Keratinocyte (primary cell): ENCODE results near the gene LEFTY1. TPM values are rescaled to one million over a fixed set of nuclear protein-coding genes. Genes with fewer than 3 reads are reported as not detected.

Experiments
- DNase-seq: peaks from one replicate; pipeline ENCODE4 v3.0.0-alpha.2; 2011; ENCODE audit warnings: low read depth, missing footprints, low spot score
- FAIRE-seq: peaks from 2 replicates; lab custom pipeline; 2011; peaks lifted over from hg19 to GRCh38; lab: Jason Lieb, UNC
- H2AFZ ChIP-seq: 2 replicates; pipeline ENCODE4 v1.6.0; 2012; ENCODE audit warnings: low read length, control low read depth, inconsistent platforms; ENCODE audit not compliant: control insufficient read depth
- H3K27ac ChIP-seq: 2 replicates; pipeline ENCODE4 v1.5.1; 2011; ENCODE audit warnings: low read length; ENCODE audit not compliant: control insufficient read depth, insufficient read depth
- H3K27me3 ChIP-seq: 3 replicates; pipeline ENCODE4 v1.6.0; 2011; ENCODE audit warnings: low read length; ENCODE audit not compliant: control insufficient read depth, insufficient read depth; ENCODE audit errors: extremely low read depth
- H3K36me3 ChIP-seq, 2 experiments: 2 replicates in 1 of 2; 3 replicates in 1 of 2; pipeline ENCODE4 v1.5.1; 2011; ENCODE audit warnings: low read length in 2 of 2, mild to moderate bottlenecking in 1 of 2; ENCODE audit not compliant: control insufficient read depth in 2 of 2, insufficient read depth in 2 of 2; ENCODE audit errors: extremely low read depth in 1 of 2
- H3K4me1 ChIP-seq: 3 replicates; pipeline ENCODE4 v1.5.1; 2011; ENCODE audit warnings: low read length; ENCODE audit not compliant: control insufficient read depth, insufficient read depth; ENCODE audit errors: extremely low read depth
- H3K4me2 ChIP-seq: 3 replicates; pipeline ENCODE4 v1.6.0; 2011; ENCODE audit warnings: low read depth, low read length; ENCODE audit not compliant: control insufficient read depth, insufficient read depth; ENCODE audit errors: extremely low read depth
- H3K4me3 ChIP-seq, 3 experiments: fragments of 200-600 bp in 1 of 3; sonication (generic) in 1 of 3; 2 replicates in 2 of 3; 3 replicates in 1 of 3; pipeline ENCODE4 v1.5.1; 2011 to 2016; ENCODE audit warnings: low read length in 3 of 3, mild to moderate bottlenecking in 3 of 3, control low read depth in 2 of 3, inconsistent platforms in 1 of 3, low read depth in 1 of 3, mixed read lengths in 1 of 3, mixed run types in 1 of 3, moderate library complexity in 1 of 3; ENCODE audit not compliant: control insufficient read depth in 2 of 3, insufficient read depth in 2 of 3; ENCODE audit errors: extremely low read depth in 1 of 3
- H3K79me2 ChIP-seq: 2 replicates; pipeline ENCODE4 v1.6.0; 2012; ENCODE audit warnings: low read length; ENCODE audit not compliant: control insufficient read depth, insufficient read depth
- H3K9ac ChIP-seq: 3 replicates; pipeline ENCODE4 v1.6.0; 2011; ENCODE audit warnings: low read length; ENCODE audit not compliant: control insufficient read depth, insufficient read depth; ENCODE audit errors: extremely low read depth
- H3K9me1 ChIP-seq: 3 replicates; pipeline ENCODE4 v1.6.0; 2011; ENCODE audit warnings: low read length; ENCODE audit not compliant: control insufficient read depth, insufficient read depth; ENCODE audit errors: extremely low read depth
- H3K9me3 ChIP-seq: 2 replicates; pipeline ENCODE4 v1.5.1; 2012; ENCODE audit warnings: low read depth, low read length; ENCODE audit not compliant: control insufficient read depth
- H4K20me1 ChIP-seq: 3 replicates; pipeline ENCODE4 v1.6.0; 2011; ENCODE audit warnings: low read length; ENCODE audit not compliant: control insufficient read depth, insufficient read depth; ENCODE audit errors: extremely low read depth
- CTCF ChIP-seq, 3 experiments: IDR thresholded peaks in 1 of 3; conservative IDR thresholded peaks in 1 of 3; optimal IDR thresholded peaks in 1 of 3; 2 replicates in 2 of 3; 3 replicates in 1 of 3; pipeline versions ENCODE3 to v1.5.1; 2011; ENCODE audit warnings: low read length in 3 of 3, mild to moderate bottlenecking in 3 of 3, moderate library complexity in 2 of 3, control low read depth in 1 of 3, inconsistent platforms in 1 of 3; ENCODE audit not compliant: insufficient read depth in 2 of 3; ENCODE audit errors: extremely low read depth in 1 of 3
- EZH2 ChIP-seq: IDR thresholded peaks from one replicate; pipeline ENCODE4 v1.6.1; 2012; ENCODE audit warnings: inconsistent platforms, mild to moderate bottlenecking, low read length, moderate library complexity
- dilution Hi-C: fragments of 300-500 bp; cut with MboI; formaldehyde crosslinking; loops from one replicate; pipeline ENCODE4 v1.7.0; 2020; ENCODE audit warnings: low sequenced_read_pairs; ENCODE audit not compliant: extremely low pct_ligation_motif_present
- polyA plus RNA-seq, 5 experiments: library from polyadenylated mRNA; depleted of rRNA in 3 of 5; stranded (reverse) in 3 of 5; stranded (forward) in 1 of 5; unstranded in 1 of 5; fragments of >200 nt; gene quantifications; 1 replicate in 1 of 5; 2 replicates in 3 of 5; 3 replicates in 1 of 5; pipeline versions ENCODE4 v1.2.1 to v1.2.3, GENCODE V29; 2011 to 2012; ENCODE audit warnings: missing spikeins in 2 of 5, low read depth in 1 of 5, low replicate concordance in 1 of 5

LEFTY1 gene
- polyA plus RNA-seq, 1 donor (not counting 4 experiments of a cell fraction or from before 2014, with no cell fraction given), result not detected

- H3K4me3 ChIP-seq, result no peak overlapping the region
- H3K9me3 ChIP-seq, result no peaks in the 10 kb centered on the region
- H3K27me3 ChIP-seq, result no peaks in the 10 kb centered on the region
- peaks cover 4% of the 10 kb centered on the region for H4K20me1 ChIP-seq
- H3K9me1 ChIP-seq, result no peaks in the 10 kb centered on the region
- no peak overlapping the region for H3K4me2 ChIP-seq
- H3K27ac ChIP-seq, result no peak overlapping the region
- H3K4me1 ChIP-seq, result no peaks in the 10 kb centered on the region
- no peak for DNase-seq
- H3K36me3 ChIP-seq, result peaks cover 4 to 15% of the 10 kb centered on the region in 2 experiments
- H2AFZ ChIP-seq, result no peak overlapping the region
- no peak overlapping the region for H3K9ac ChIP-seq
- TF ChIP-seq EZH2 (no peak), CTCF (optimal IDR thresholded peaks at IDR 0.05 in 1 of 3, IDR thresholded peaks at IDR 0.05 in 1 of 3, conservative IDR thresholded peaks at IDR 0.05 in 1 of 3; ENCODE audit: extremely low read depth in 1 of 3, insufficient read depth in 2 of 3, low read length in 3 of 3) (no peak)
- H3K79me2 ChIP-seq, result no peaks in the 10 kb centered on the region
- FAIRE-seq, result no peak
- dilution Hi-C loops, result no loop called here
These were observed 39.0 kb downstream of the LEFTY1 start for GRCh38 chr1:225849925-225850324.

- Histone ChIP-seq H4K20me1 (peaks cover 4% of the 10 kb centered on the region), H3K9me3 (no peaks in the 10 kb centered on the region), H2AFZ (no peak overlapping the region), H3K4me3 (no peak overlapping the region), H3K27me3 (no peaks in the 10 kb centered on the region), H3K36me3 (peaks cover 4 to 12% of the 10 kb centered on the region in 2 experiments), H3K9me1 (no peaks in the 10 kb centered on the region), H3K4me1 (no peaks in the 10 kb centered on the region), H3K9ac (no peak overlapping the region), H3K4me2 (no peak overlapping the region), H3K27ac (no peak overlapping the region), H3K79me2 (no peaks in the 10 kb centered on the region)
- DNase-seq (no peak), FAIRE-seq (no peak)
- TF ChIP-seq CTCF (optimal IDR thresholded peaks at IDR 0.05 in 1 of 3, IDR thresholded peaks at IDR 0.05 in 1 of 3, conservative IDR thresholded peaks at IDR 0.05 in 1 of 3; ENCODE audit: extremely low read depth in 1 of 3, insufficient read depth in 2 of 3, low read length in 3 of 3), result no peak
- TF ChIP-seq EZH2, result no peak
- dilution Hi-C loops, result no loop called here
These were observed 40.7 kb downstream of the LEFTY1 start for GRCh38 chr1:225848030-225848955.
